ENCODE data around the gene NCAM1.

The NCAM1 gene

GRCh38 chr11:113267493-113267892 is 306.3 kb downstream of the NCAM1 start (continued):
- TF ChIP-seq AEBP2 (tag by site-specific recombination; IDR thresholded peaks at IDR 0.05; ENCODE audit: borderline replicate concordance) (no peak), PRDM6 (tag by site-specific recombination; IDR thresholded peaks at IDR 0.05) (no peak), ZSCAN4 (tag by site-specific recombination; IDR thresholded peaks at IDR 0.05) (no peak), ZNF24 (tag by site-specific recombination; IDR thresholded peaks at IDR 0.05) (no peak), ZNF423 (tag by site-specific recombination; IDR thresholded peaks at IDR 0.05) (no peak)

GRCh38 chr11:113269096-113269495 is 307.9 kb downstream of the NCAM1 start:
- Histone ChIP-seq H3K4me3 (ENCODE audit: low read depth, low read length) (no peak overlapping the region), H3K4me1 (ENCODE audit: control insufficient read depth, insufficient read depth, low read length) (no peaks in the 10 kb centered on the region), H3K27ac (ENCODE audit: extremely low read depth, low read depth, low read length) (no peak overlapping the region), H3K36me3 (ENCODE audit: control insufficient read depth in 2 of 2, insufficient read depth in 1 of 2, low read length in 2 of 2) (no peaks in the 10 kb centered on the region), H3K9me3 (ENCODE audit: control insufficient read depth, insufficient read depth, low read depth, low read length) (no peaks in the 10 kb centered on the region)
- POLR2A ChIA-PET = interaction anchor here (0.6 kb wide), 1 partner anchor 434 kb away, joined by 3 read pairs; no protein-coding TSS in a partner anchor
- CTCF ChIA-PET = no interaction called here
- TF ChIP-seq ZNF585B (tag by site-specific recombination; IDR thresholded peaks at IDR 0.05) (no peak), ZNF747 (tag by site-specific recombination; IDR thresholded peaks at IDR 0.05) (no peak), ZFP69B (tag by site-specific recombination; IDR thresholded peaks at IDR 0.05) (no peak), ZNF121 (tag by site-specific recombination; IDR thresholded peaks at IDR 0.05) (no peak), ZNF169 (tag by site-specific recombination; IDR thresholded peaks at IDR 0.05) (no peak), GLIS2 (tag by site-specific recombination; IDR thresholded peaks at IDR 0.05) (no peak), ZNF175 (tag by site-specific recombination; IDR thresholded peaks at IDR 0.05) (no peak), ZNF335 (tag by site-specific recombination; conservative IDR thresholded peaks at IDR 0.05) (no peak), ZNF571 (tag by site-specific recombination; IDR thresholded peaks at IDR 0.05) (no peak)
- TF ChIP-seq, protein P1, sequence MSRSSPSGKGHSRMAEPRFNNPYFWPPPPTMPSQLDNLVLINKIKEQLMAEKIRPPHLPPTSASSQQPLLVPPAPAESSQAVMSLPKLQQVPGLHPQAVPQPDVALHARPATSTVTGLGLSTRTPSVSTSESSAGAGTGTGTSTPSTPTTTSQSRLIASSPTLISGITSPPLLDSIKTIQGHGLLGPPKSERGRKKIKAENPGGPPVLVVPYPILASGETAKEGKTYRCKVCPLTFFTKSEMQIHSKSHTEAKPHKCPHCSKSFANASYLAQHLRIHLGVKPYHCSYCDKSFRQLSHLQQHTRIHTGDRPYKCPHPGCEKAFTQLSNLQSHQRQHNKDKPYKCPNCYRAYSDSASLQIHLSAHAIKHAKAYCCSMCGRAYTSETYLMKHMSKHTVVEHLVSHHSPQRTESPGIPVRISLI (tag by site-specific recombination; IDR thresholded peaks at IDR 0.05) = no peak

DNA sequence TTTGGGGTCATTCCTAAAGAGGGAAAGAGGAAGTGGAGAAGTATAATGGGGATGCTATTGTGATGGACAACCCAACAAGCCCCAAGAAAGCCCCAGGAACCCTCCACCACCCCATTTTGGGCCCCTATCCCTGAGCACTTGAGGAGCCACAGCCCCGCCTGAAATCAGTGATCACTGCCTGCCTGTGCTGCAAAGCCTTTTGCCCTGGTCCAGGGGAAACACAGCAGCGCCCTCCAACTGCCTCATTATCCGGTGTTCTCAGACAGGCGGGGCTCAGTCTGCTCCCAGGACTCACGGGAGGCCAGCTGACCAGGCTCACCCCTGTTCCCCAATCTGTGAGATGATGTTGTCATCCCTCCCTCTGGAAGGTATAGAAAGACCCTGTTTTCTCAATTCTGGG is 308.4 kb downstream of the NCAM1 start:
- H3K9me3 ChIP-seq (ENCODE audit: control insufficient read depth, insufficient read depth, low read depth, low read length) = no peaks in the 10 kb centered on the region
- H3K4me1 ChIP-seq (ENCODE audit: control insufficient read depth, insufficient read depth, low read length) = no peaks in the 10 kb centered on the region
- ChIA-PET CTCF (no interaction called here), POLR2A (no interaction called here)
- no peaks in the 10 kb centered on the region for H3K36me3 ChIP-seq (ENCODE audit: control insufficient read depth in 2 of 2, insufficient read depth in 1 of 2, low read length in 2 of 2)
- H3K4me3 ChIP-seq (ENCODE audit: low read depth, low read length) = no peak overlapping the region
- no peak overlapping the region for H3K27ac ChIP-seq (ENCODE audit: extremely low read depth, low read depth, low read length)
- TF ChIP-seq ZNF654 (tag by site-specific recombination; IDR thresholded peaks at IDR 0.05; ENCODE audit: low read depth) (no peak), ZNF132 (tag by site-specific recombination; IDR thresholded peaks at IDR 0.05; ENCODE audit: borderline replicate concordance) (no peak), ELK4 (IDR thresholded peaks at IDR 0.05; ENCODE audit: borderline replicate concordance, low read depth, low read length) (no peak), MEIS1 (CRISPR knock-in tag; IDR thresholded peaks at IDR 0.05; ENCODE audit: borderline replicate concordance) (no peak), AEBP2 (tag by site-specific recombination; IDR thresholded peaks at IDR 0.05; ENCODE audit: borderline replicate concordance) (no peak), ZNF658 (tag by site-specific recombination; IDR thresholded peaks at IDR 0.05) (no peak), ZNF114 (tag by site-specific recombination; IDR thresholded peaks at IDR 0.05) (no peak), ZNF670 (tag by site-specific recombination; IDR thresholded peaks at IDR 0.05; ENCODE audit: low read depth) (no peak), ZNF274 (IDR thresholded peaks at IDR 0.05; ENCODE audit: low read length) (no peak), ZNF274 (tag by site-specific recombination; IDR thresholded peaks at IDR 0.05; ENCODE audit: borderline replicate concordance) (no peak)
- TF ChIP-seq, protein P2, sequence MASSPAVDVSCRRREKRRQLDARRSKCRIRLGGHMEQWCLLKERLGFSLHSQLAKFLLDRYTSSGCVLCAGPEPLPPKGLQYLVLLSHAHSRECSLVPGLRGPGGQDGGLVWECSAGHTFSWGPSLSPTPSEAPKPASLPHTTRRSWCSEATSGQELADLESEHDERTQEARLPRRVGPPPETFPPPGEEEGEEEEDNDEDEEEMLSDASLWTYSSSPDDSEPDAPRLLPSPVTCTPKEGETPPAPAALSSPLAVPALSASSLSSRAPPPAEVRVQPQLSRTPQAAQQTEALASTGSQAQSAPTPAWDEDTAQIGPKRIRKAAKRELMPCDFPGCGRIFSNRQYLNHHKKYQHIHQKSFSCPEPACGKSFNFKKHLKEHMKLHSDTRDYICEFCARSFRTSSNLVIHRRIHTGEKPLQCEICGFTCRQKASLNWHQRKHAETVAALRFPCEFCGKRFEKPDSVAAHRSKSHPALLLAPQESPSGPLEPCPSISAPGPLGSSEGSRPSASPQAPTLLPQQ (tag by site-specific recombination; IDR thresholded peaks at IDR 0.05) = no peak

All from HEK293 (cell line).